OCI-LY1 (cell line): ENCODE results near the gene OGFR.

ENCODE experiments used
- EZH2 ChIP-seq: fragments of 200-600 bp; sonication (generic), shearing (Covaris generic); IDR thresholded peaks from 2 replicates; pipeline ENCODE4 v1.8.0; 2017; ENCODE audit warnings: borderline replicate concordance, mixed run types, mild to moderate bottlenecking, antibody characterized with exemption, low read length, moderate library complexity, mixed read lengths
- TF ChIP-seq, protein P1 (sequence below): fragments of 200-600 bp; sonication (generic), shearing (Covaris generic); IDR thresholded peaks from 2 replicates; pipeline ENCODE4 v1.5.1; 2017; ENCODE audit warnings: mild to moderate bottlenecking, antibody characterized with exemption, low read length, moderate library complexity, mixed read lengths

GRCh38 chr20:62849431-62849830 lies 44.8 kb downstream of the OGFR start:
- TF ChIP-seq, protein P1, sequence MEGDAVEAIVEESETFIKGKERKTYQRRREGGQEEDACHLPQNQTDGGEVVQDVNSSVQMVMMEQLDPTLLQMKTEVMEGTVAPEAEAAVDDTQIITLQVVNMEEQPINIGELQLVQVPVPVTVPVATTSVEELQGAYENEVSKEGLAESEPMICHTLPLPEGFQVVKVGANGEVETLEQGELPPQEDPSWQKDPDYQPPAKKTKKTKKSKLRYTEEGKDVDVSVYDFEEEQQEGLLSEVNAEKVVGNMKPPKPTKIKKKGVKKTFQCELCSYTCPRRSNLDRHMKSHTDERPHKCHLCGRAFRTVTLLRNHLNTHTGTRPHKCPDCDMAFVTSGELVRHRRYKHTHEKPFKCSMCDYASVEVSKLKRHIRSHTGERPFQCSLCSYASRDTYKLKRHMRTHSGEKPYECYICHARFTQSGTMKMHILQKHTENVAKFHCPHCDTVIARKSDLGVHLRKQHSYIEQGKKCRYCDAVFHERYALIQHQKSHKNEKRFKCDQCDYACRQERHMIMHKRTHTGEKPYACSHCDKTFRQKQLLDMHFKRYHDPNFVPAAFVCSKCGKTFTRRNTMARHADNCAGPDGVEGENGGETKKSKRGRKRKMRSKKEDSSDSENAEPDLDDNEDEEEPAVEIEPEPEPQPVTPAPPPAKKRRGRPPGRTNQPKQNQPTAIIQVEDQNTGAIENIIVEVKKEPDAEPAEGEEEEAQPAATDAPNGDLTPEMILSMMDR, result no peak
- TF ChIP-seq EZH2, result no peak
